Smooth muscle cell (in vitro differentiated cells): ENCODE data around the gene FEN1. TPM values are rescaled to one million over a fixed set of nuclear protein-coding genes. Genes with fewer than 3 reads are reported as not detected.

Source experiments
- DNase-seq: peaks from one replicate; lab custom pipeline; 2025; ENCODE audit not compliant: unreplicated experiment; lab: John Stamatoyannopoulos, UW
- H2AFZ ChIP-seq: fragments of 200-600 bp; sonication (generic); 2 replicates; pipeline ENCODE4 v1.6.0; 2016; ENCODE audit warnings: antibody characterized with exemption, low read depth, mild to moderate bottlenecking
- H3F3A ChIP-seq: fragments of 200-600 bp; sonication (generic); 2 replicates; pipeline ENCODE4 v1.6.0; 2017; ENCODE audit warnings: antibody characterized with exemption, low read depth
- H3K27ac ChIP-seq: fragments of 200-600 bp; sonication (generic); 2 replicates; pipeline ENCODE4 v1.5.1; 2016; ENCODE audit warnings: low read depth, mild to moderate bottlenecking
- H3K27me3 ChIP-seq: fragments of 200-600 bp; sonication (generic); 2 replicates; pipeline ENCODE4 v1.6.1; 2016; ENCODE audit warnings: low read depth, mild to moderate bottlenecking
- H3K36me3 ChIP-seq: fragments of 200-600 bp; sonication (generic); 2 replicates; pipeline ENCODE4 v1.5.1; 2016; ENCODE audit warnings: low read depth
- H3K4me1 ChIP-seq: fragments of 200-600 bp; sonication (generic); 2 replicates; pipeline ENCODE4 v1.5.1; 2016; ENCODE audit warnings: low read depth
- H3K4me2 ChIP-seq: fragments of 200-600 bp; sonication (generic); 2 replicates; pipeline ENCODE4 v1.6.0; 2016; ENCODE audit warnings: mild to moderate bottlenecking
- H3K4me3 ChIP-seq: fragments of 200-600 bp; sonication (generic); 2 replicates; pipeline ENCODE4 v1.5.1; 2016; ENCODE audit warnings: mild to moderate bottlenecking
- H3K79me2 ChIP-seq: fragments of 200-600 bp; sonication (generic); 2 replicates; pipeline ENCODE4 v1.6.0; 2016; ENCODE audit warnings: low read depth, mild to moderate bottlenecking
- H3K9ac ChIP-seq: fragments of 200-600 bp; sonication (generic); 2 replicates; pipeline ENCODE4 v1.6.0; 2016; ENCODE audit warnings: low read depth
- H3K9me3 ChIP-seq: fragments of 200-600 bp; sonication (generic); replicated peaks from 2 replicates; pipeline ENCODE4 v1.5.1; 2016; ENCODE audit warnings: low read depth
- H4K20me1 ChIP-seq: fragments of 200-600 bp; sonication (generic); 2 replicates; pipeline ENCODE4 v1.6.0; 2016; ENCODE audit warnings: low read depth
- CTCF ChIP-seq: fragments of 200-600 bp; sonication (generic); IDR thresholded peaks from 2 replicates; pipeline ENCODE4 v1.5.1; 2017; ENCODE audit warnings: borderline replicate concordance, mild to moderate bottlenecking, antibody characterized with exemption; ENCODE audit not compliant: insufficient read depth, poor library complexity, severe bottlenecking
- WGBS: methylation state at CpG from one replicate; pipeline ENCODE4 v1.1.7; 2016; ENCODE audit warnings: low lambda C conversion rate; 5-methylcytosine and 5-hydroxymethylcytosine counted together
- polyA plus RNA-seq: library from polyadenylated mRNA; unstranded; fragments of >200 nt; fragmentation: Nextera tagmentation; extraction: Ambion mirVana; gene quantifications from 2 replicates; pipeline ENCODE4 v1.2.1, GENCODE V29; 2016
- total RNA-seq: library from RNA; depleted of rRNA; stranded (reverse); fragments of >200 nt; gene quantifications from 2 replicates; pipeline ENCODE4 v1.2.3, GENCODE V29; 2014

Gene FEN1
- total and polyA plus RNA-seq, 2 experiments from 2014 or later: 15.6 to 21.1 TPM

- H3K27me3 ChIP-seq: no peaks in the 10 kb centered on the region
- peak overlapping the region; percentile 56 for H3K9ac ChIP-seq
- WGBS: 1% methylated on average over 49 of the region's 55 CpGs
- peaks cover 28% of the 10 kb centered on the region for H3K4me1 ChIP-seq
- peak overlapping the region; percentile 96 for H3K4me2 ChIP-seq
- peak overlapping the region; percentile 24 for H3K27ac ChIP-seq
- H3F3A ChIP-seq: peaks cover 25% of the 10 kb centered on the region
- H3K79me2 ChIP-seq: peaks cover 56% of the 10 kb centered on the region
- peaks cover 51% of the 10 kb centered on the region for H4K20me1 ChIP-seq
- H3K36me3 ChIP-seq: no peaks in the 10 kb centered on the region
- H3K9me3 ChIP-seq: no peaks in the 10 kb centered on the region
- H2AFZ ChIP-seq: no peak overlapping the region
- peak; percentile 43 for TF ChIP-seq CTCF
- H3K4me3 ChIP-seq: peak overlapping the region; percentile 78
- no peak for DNase-seq
Observed at GRCh38 chr11:61828629-61829407, 36.1 kb downstream of the FEN1 start.

- Histone ChIP-seq H3K4me2 (peak overlapping the region; percentile 96), H3K9me3 (no peaks in the 10 kb centered on the region), H3K36me3 (no peaks in the 10 kb centered on the region), H3K27ac (peak overlapping the region; percentile 45), H3K4me1 (peaks cover 36% of the 10 kb centered on the region), H3K79me2 (peaks cover 65% of the 10 kb centered on the region), H3K4me3 (peak overlapping the region; percentile 78), H3K9ac (peak overlapping the region; percentile 40), H3F3A (peaks cover 33% of the 10 kb centered on the region), H2AFZ (no peak overlapping the region), H4K20me1 (peaks cover 60% of the 10 kb centered on the region), H3K27me3 (no peaks in the 10 kb centered on the region)
- DNase-seq: no peak
- TF ChIP-seq CTCF: no peak
- 38% methylated on average over 4 of the region's 4 CpGs for WGBS
Observed at GRCh38 chr11:61829806-61830205, 37.1 kb downstream of the FEN1 start.

GRCh38 chr11:61830237-61831105, 37.8 kb downstream of the FEN1 start:
- TF ChIP-seq CTCF: no peak
- Histone ChIP-seq H3F3A (peaks cover 33% of the 10 kb centered on the region), H3K36me3 (no peaks in the 10 kb centered on the region), H2AFZ (no peak overlapping the region), H3K4me2 (peak overlapping the region; percentile 96), H3K27ac (peak overlapping the region; percentile 45), H3K79me2 (peaks cover 72% of the 10 kb centered on the region), H3K9ac (peak overlapping the region; percentile 40), H3K27me3 (no peaks in the 10 kb centered on the region), H4K20me1 (peaks cover 67% of the 10 kb centered on the region), H3K4me1 (peaks cover 36% of the 10 kb centered on the region), H3K9me3 (no peaks in the 10 kb centered on the region), H3K4me3 (peak overlapping the region; percentile 78)
- 29% methylated on average over 8 of the region's 8 CpGs for WGBS
- DNase-seq: no peak
